ENCODE results near the gene TMEM63B. TPM values are rescaled to one million over a fixed set of nuclear protein-coding genes. Genes with fewer than 3 reads are reported as not detected.
"Not testable (repeated sequence)": the region's sequence is repeated elsewhere in the genome, so short reads cannot be mapped to it uniquely, and the experiment has no call there.

The TMEM63B gene
- total RNA-seq, 1 donor from 2014 or later, result 27.4 TPM

DNA sequence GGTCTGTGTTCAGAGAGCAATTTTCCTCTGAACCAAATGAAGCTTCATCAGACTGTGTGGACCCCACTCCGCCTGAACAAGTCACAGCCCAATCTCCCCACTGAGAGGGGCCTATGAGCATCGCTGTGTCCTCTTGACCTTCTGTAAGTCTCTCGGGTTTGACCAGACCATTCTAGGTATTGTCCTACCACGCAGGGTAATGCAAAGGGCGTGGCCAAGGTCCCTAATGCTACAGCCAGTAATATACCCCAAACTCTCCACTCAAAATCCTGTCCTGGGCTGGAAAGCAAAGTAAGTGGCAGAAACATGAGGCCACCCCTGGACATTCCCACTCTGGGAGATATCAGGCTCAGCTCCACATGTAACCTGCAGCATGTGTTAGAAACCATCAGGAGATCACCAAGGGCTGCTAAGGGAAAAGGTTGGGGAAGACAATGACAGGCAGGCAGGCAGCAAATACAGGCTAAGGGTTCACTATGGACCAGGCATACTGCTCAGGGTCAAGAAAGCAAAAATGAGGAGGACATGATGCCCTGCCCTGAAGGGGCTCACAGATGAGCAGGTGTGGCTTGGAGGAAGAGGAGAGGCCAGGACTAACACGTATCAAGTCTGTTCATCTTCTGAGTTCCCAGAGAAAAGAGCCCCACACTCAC, 33.5 kb upstream of the TMEM63B start:
- peaks cover 6% of the 10 kb centered on the region for H3K36me3 ChIP-seq (ENCODE audit: control insufficient read depth, insufficient read depth, low read length)
- FAIRE-seq (no peak), DNase-seq (ENCODE audit: low read depth) (no peak)
- TF ChIP-seq CTCF (IDR thresholded peaks at IDR 0.05; ENCODE audit: insufficient read depth, low read length, severe bottlenecking), result no peak
- no peaks in the 10 kb centered on the region for H3K27me3 ChIP-seq (ENCODE audit: control insufficient read depth, insufficient read depth, low read length)
- no peak overlapping the region for H3K4me3 ChIP-seq (ENCODE audit: low read depth, low read length)

DNA sequence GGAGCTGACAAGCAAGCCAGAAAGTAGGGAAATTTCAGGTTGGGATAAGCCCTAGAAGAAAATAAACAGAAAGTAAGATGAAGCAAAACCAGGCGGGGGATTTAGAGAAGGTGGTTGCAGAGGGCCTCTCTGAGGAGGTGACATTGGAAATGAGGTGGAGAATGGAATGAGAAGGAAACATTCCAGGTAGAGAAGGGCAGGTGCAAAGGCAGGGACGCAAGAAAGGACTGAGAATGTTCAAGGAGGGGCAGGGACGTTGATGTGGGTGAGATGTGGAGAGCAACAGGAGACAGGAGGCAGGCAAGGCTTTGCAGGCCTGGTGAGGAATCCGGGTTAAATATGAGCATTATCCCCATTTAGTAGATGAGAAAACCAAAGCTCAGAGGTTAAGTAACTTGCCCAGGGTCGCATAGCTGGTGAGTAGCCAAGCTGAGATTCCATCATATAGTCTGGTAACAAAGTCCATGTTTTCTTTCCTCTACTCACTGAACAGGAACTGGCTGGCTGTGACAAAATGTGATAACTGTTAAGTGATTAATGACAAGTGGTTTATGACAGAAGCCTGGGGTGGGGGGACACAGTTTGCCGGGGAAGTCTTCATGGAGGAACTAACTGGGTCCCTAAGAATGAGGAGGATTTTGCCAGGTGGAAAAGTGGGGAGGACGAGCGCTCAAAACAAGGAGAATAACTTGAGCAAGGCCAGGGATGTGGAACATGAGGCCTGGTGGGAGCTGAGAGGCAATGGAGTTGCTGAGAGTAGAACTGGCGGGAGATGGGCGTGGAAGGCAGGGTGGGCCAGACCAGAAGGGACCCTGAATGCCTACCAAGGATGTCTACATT, 32.7 kb upstream of the TMEM63B start:
- TF ChIP-seq CTCF (IDR thresholded peaks at IDR 0.05; ENCODE audit: insufficient read depth, low read length, severe bottlenecking), result no peak
- H3K4me3 ChIP-seq (ENCODE audit: low read depth, low read length), result no peak overlapping the region
- no peak for FAIRE-seq

GRCh38 chr6:44095243-44095623, 32.1 kb upstream of the TMEM63B start:
- not testable (repeated sequence) for FAIRE-seq; H3K27me3 ChIP-seq (ENCODE audit: control insufficient read depth, insufficient read depth, low read length); H3K4me3 ChIP-seq (ENCODE audit: low read depth, low read length); H3K36me3 ChIP-seq (ENCODE audit: control insufficient read depth, insufficient read depth, low read length); DNase-seq (ENCODE audit: low read depth)

More for the DNA sequence above, 32.7 kb upstream of the TMEM63B start:
- peaks cover 4% of the 10 kb centered on the region for H3K36me3 ChIP-seq (ENCODE audit: control insufficient read depth, insufficient read depth, low read length)
- no peaks in the 10 kb centered on the region for H3K27me3 ChIP-seq (ENCODE audit: control insufficient read depth, insufficient read depth, low read length)
- DNase-seq (ENCODE audit: low read depth), result no peak

DNA sequence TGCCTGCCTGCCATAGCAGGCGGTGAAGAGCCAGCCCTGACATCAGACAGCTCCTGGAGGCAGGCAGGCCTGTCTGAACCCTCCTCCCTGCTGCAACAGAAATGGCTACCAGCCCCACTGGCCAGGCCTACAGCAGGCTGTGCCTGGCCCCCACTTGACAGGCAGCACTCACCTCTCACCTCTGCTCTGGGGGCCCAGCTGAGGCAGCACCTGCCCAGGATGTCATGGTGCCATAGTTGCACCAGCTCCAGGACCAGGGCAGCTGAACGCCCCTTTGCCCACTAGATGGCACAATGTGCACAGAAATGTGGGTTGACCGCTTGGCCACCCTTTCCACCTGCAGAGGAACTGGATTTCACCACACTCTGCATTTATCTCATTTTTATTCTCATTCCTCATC, 30.7 kb upstream of the TMEM63B start:
- TF ChIP-seq CTCF (IDR thresholded peaks at IDR 0.05; ENCODE audit: insufficient read depth, low read length, severe bottlenecking), result peak; percentile 84
- Histone ChIP-seq H3K4me3 (ENCODE audit: low read depth, low read length) (no peak overlapping the region), H3K27me3 (ENCODE audit: control insufficient read depth, insufficient read depth, low read length) (no peaks in the 10 kb centered on the region), H3K36me3 (ENCODE audit: control insufficient read depth, insufficient read depth, low read length) (peaks cover 7% of the 10 kb centered on the region)
- FAIRE-seq (no peak), DNase-seq (ENCODE audit: low read depth) (peak; percentile 60)

DNA sequence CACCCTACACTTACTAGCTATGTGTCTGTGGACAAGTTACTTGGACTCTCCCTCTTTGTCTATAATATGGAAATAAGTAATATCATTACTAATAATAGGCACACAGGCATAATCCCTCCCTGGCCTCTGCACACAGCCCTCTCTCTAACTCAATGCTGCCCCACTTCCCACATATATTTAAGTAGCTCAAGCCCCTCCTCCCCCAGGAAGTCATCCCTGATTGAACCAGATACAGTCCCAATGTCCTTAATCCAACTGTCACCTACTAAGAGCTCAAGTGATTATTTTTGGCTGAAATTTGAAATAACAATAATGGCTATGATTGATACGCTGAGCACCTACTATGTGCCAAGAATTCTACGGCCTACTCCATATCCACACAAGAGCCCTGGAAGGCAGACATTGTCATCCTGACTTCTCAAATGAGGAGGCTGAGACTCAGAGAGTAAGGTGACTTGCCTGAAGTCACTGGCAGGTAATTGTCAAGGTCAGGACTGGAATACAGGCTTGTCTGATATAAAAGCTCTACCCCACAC, 29.5 kb upstream of the TMEM63B start:
- FAIRE-seq (no peak), DNase-seq (ENCODE audit: low read depth) (no peak)
- no peak for TF ChIP-seq CTCF (IDR thresholded peaks at IDR 0.05; ENCODE audit: insufficient read depth, low read length, severe bottlenecking)
- peaks cover 11% of the 10 kb centered on the region for H3K36me3 ChIP-seq (ENCODE audit: control insufficient read depth, insufficient read depth, low read length)
- no peak overlapping the region for H3K4me3 ChIP-seq (ENCODE audit: low read depth, low read length)
- H3K27me3 ChIP-seq (ENCODE audit: control insufficient read depth, insufficient read depth, low read length), result no peaks in the 10 kb centered on the region

DNA sequence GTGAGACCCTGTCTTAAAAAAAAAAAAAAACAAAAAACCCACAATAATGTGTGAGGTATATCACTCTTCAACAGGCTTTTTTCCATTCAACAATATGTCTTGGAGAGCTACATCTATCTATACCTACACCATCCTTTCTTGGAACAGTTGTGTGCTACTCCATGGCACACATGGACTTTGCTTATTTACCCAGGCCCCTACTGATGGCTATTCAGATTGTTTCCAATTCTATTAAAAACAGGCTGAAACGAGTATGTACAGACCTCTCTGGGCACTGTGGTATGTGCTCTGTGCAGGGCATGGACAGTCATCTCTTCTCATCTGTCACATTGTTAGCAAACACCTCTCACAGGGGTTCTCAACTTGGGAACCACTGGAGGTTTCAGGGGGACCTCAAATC, 28.2 kb upstream of the TMEM63B start:
- no peak for FAIRE-seq

More for the DNA sequence above, 28.2 kb upstream of the TMEM63B start:
- Histone ChIP-seq H3K27me3 (ENCODE audit: control insufficient read depth, insufficient read depth, low read length) (no peaks in the 10 kb centered on the region), H3K36me3 (ENCODE audit: control insufficient read depth, insufficient read depth, low read length) (peaks cover 17% of the 10 kb centered on the region), H3K4me3 (ENCODE audit: low read depth, low read length) (no peak overlapping the region)
- no peak for TF ChIP-seq CTCF (IDR thresholded peaks at IDR 0.05; ENCODE audit: insufficient read depth, low read length, severe bottlenecking)
- no peak for DNase-seq (ENCODE audit: low read depth)
